HG03103 (cell line): ENCODE measurements around the gene PRKCH.
A peak's percentile ranks its signal among the peaks of the same experiment; 100 is the strongest.

Experiments used
- ATAC-seq: cut with Tn5 transposase; IDR thresholded peaks from one replicate; pipeline ENCODE4 v1.9.1; 2021; ENCODE audit warnings: low read depth; ENCODE audit not compliant: unreplicated experiment

Gene PRKCH

DNA sequence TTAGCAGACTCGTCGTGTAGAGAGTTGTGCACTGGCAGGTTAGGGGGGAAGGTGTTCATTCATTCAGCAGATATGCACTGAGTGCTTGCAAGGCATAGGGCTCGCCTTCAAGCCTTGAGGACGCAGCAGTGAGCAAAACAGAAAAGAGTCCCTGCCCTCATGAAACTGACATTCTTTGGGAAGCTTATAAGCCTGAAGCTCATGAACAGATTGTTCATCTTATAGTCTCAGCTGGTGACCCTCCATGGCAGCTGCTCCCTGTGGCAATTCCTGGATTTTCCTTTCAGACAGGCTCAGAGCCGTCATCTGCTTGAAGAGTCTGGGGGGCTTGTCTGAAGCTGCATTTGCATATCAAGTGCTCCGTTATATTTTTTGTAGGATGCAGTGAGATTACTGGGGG, 148.4 kb downstream of the PRKCH start:
- ATAC-seq, result no peak

DNA sequence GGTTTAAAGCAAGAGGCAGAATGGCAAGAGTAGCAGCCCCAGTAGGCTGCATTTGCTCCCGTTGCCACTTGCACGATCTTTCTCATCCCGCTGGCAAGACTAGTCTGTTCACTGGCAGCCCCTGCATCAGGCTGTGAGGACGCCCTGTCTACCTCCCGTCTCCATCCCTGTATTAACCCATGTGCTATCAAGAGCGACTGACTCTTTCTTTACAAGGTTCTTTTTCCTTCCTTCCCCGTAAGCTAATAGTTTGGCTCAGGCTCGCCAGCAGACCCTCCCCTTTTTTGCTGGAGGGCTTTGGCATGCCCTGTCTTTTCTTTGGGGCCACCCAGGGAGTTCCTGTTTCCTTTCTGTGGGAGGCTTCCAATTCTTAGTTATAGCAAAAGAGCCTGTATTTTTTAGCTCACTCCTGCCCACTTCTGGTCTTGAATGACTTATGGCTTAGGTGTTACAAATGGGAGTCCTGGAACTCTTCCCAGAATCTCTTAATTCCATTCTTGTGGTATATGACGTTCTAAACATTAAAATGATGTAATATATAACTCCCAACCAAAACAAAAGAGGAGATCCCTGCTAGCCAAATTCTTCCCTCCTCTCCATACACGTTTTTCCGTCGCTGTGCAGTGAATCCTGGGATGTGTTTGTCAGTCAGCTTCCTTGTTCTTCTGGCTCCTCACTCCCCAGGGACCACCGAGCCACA, 149.0 kb downstream of the PRKCH start:
- ATAC-seq, result no peak

GRCh38 chr14:61470961-61471293, 149.5 kb downstream of the PRKCH start:
- ATAC-seq, result no peak

DNA sequence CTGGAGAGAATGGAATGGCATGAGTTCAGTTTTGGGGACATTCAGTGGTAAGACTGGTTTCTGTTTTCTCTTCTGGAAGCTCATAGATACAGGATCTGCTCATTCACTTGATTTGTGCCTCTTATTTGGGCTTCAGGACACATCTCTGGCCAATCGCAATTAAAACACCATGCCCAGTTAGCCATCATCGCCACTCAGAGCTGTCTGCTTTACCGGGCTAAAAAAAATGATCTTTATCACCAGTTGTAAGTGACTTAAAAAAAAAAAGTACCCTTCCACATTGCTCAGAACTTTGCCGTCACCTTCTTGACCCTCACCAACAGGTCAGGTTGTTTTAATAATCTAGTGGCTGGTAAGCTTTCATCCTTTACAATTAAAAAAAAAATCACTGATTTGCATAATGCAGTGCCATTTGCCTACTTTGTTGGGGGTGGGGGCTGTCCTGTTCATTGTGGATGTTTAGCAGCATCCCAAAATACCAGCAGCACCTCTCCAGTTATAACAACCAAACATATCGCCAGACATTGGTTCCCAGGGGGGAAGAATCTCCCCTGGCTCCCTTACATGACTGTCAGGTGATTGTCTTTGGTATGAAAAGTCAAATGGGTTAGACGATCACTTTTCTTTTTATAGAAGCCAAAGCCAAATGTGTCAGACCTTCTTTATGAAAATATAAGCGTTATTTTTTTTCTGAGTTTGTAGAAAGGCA, 150.1 kb downstream of the PRKCH start:
- ATAC-seq, result no peak

- no peak for ATAC-seq
Observed at GRCh38 chr14:61472011-61472672, 150.8 kb downstream of the PRKCH start.

DNA sequence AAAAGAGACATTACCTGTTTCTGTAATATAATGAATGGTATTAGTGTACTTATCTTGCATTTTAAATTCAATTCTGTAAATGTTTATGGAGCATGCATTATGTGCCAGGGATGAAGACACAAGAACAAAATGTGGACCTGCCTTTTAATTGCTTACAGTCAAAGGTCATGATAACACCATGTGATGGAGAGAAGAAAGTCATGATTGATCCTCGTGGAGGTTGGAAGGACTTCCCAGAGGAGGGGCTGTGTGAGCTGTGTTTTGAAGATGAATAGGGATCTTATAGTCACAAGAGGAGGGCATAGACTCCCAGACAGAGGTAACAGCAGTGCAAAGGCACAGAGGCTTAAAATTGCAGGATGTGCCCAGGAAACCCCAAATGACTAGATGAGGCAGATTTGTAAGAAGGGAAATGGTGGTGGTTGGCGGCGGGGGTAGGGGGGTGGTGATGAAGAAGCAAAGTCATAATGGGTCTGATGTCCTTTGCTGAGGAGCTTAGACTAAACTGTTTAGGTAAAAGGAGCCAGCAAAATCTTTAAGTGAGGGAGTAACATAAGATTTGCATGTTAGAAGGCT, 151.5 kb downstream of the PRKCH start:
- ATAC-seq, result no peak

DNA sequence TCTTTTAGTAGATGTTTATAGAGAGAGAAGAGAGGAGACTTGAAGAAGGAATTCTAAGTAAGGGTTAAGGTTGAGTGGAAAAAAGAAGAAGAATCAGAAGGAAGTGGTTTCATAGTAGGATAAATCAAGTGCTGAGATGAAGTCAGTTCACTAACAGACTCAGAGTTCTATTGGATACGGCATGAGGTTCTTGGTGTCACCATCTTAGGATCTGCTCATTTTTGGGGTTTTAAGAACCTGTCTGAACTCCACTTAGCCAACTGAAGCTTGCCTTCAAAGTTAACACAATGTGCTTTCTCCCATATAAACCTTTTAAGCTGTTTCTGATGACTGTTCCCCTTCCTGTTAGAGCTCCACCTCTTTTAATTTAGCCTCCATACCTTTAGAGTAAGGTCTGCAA, 152.6 kb downstream of the PRKCH start:
- no peak for ATAC-seq

- no peak for ATAC-seq
Observed at GRCh38 chr14:61474701-61475100, 153.3 kb downstream of the PRKCH start.

GRCh38 chr14:61475316-61475715, 153.9 kb downstream of the PRKCH start:
- ATAC-seq, result no peak

DNA sequence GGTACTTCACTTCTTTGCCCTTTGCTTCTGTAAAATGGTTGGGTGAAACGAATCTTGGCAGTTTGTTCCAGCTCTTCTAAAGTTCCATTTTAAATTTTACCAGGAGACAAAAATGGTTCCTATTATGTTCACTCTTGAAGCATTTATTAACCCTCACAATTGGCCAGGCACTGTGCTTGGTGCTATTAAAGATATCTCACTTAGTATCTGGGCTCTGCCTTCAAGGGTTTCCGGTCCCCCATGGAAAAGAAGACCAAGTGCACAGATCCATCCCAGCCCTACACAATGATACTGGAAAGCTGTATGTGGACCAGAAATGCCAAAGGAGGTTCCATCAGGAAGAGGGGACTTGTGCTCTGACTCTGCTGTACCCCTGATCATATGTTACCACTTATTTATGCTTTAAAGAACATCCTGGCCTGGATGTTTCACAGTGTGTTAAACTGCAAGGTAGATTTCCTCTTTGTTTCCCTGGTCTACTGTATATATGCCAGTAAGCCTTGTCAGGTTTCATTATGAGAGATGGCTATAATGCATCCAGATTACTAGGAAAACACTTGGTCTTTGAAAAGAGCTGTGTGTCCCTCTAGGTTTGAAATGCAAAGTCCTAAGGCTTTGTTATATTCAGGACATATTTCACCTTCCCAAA, 154.8 kb downstream of the PRKCH start:
- no peak for ATAC-seq

DNA sequence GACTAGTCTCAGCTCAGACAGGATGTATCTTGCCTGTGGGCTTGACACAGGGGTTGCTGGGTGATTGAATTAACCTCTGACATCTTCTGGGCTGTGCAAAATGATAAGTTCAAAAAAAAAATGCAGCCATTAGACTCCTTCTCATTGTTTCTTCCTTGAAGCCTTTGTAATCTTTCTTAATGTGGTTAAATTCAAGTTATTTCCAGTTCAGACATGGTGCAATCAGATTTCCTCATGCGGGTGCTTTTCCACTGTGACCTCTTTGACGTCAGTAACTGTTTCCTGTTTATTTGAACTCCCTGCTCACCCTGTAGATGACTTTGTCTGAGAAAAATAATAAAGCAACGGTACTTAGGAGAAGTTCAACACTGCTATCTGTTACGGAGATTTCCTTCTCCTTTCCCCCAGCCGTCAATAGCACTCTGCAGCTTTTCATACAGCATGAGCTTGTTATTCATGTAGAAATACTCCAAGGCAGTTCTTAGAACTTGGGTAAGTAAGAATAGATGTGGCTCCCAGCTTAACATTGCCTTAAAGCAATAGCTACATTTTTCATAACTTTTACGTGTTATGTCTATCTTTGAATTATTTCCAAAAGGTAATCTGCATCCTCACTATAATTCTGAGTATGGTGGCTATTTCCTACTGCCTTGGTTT, 155.5 kb downstream of the PRKCH start:
- ATAC-seq, result no peak

- no peak for ATAC-seq
Observed at GRCh38 chr14:61477712-61478462, 156.5 kb downstream of the PRKCH start.

- ATAC-seq, result peak; percentile 42
Observed at GRCh38 chr14:61478971-61479473, 157.6 kb downstream of the PRKCH start.

GRCh38 chr14:61479746-61480502, 158.5 kb downstream of the PRKCH start:
- no peak for ATAC-seq

DNA sequence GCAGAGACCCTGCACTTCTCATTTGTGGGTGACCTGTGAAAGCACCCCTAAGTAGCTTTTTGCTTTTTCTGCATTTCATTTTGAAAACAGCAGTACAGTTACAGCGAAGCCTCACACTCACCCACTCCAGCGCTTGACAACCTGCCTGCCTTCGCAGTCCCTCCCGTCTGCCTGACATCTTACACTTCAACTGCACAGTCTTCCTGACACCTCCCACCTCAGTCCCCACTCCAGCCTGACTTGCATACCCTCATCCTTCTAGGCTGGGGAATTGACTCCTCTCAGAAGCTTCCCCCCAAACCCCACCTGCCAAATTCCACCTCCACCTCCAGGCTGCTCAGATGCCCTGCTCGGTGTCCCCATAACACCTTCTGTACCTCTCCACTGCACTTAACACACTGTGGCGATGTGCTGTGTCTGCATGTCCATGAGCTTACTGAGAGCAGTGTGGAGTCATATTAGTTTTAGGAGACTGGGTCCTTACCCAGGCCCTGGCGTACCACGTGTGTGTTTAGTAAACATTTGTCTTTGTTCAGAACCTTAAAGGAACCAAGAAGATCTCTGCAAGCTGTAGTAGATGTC, 159.4 kb downstream of the PRKCH start:
- no peak for ATAC-seq

DNA sequence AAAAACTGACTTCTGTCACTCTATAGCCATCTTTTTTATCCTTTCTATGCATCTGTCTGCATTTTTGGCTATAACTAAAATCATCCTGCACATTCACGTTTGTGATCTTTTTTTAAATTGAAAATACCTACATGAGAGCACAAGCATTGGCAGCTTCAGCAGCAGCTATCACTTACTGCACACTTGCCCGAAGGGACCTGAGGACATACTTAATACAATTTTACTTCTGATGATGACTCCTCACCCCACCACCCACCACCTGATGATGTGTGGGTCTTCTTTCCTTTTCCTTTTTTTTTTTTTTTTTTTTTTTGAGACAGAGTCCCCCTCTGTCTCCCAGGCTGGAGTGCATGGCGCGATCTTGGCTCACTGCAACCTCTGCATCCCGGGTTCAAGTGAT, 160.3 kb downstream of the PRKCH start:
- no peak for ATAC-seq

- ATAC-seq, result no peak
Observed at GRCh38 chr14:61482348-61483206, 161.2 kb downstream of the PRKCH start.

DNA sequence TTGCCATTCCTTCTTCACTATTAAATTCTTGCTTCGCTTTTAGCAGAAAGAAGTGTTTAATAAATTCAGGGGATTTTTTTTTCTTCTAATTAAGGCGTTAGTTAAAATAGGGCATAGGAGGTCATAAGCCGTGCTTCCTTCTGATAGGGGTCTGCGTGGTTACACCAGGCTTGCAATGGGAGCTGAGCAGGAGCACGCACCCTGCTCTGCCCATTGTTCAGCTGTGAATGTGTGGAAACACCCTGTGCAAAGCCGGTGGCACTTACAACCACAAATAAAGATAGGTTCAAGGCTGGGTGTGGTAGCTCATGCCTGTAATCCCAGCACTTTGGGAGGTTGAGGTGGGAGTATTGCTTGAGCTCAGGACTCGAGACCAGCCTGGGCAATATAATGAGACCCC, 162.1 kb downstream of the PRKCH start:
- no peak for ATAC-seq
